SK-N-SH treated with all-trans-retinoic acid at 6 μM for 48 hours (cell line): ENCODE measurements around the gene RAMP1.

Experiments
- ARNTL ChIP-seq: fragments of 450-650 bp; formaldehyde crosslinking; IDR thresholded peaks from 2 replicates; pipeline ENCODE4 v1.5.0; 2020; ENCODE audit warnings: low read depth, mild to moderate bottlenecking, moderate library complexity, borderline replicate concordance
- CSDC2 ChIP-seq: fragments of 250-450 bp; sonication (Bioruptor Pico); IDR thresholded peaks from 2 replicates; pipeline ENCODE4 v1.5.0; 2020; ENCODE audit warnings: mild to moderate bottlenecking, moderate library complexity
- ESRRG ChIP-seq: fragments of 250-450 bp; sonication (Bioruptor Pico); IDR thresholded peaks from 2 replicates; pipeline ENCODE4 v1.6.1; 2021; ENCODE audit warnings: mild to moderate bottlenecking
- GLIS3 ChIP-seq: fragments of 250-450 bp; sonication (Bioruptor Pico); IDR thresholded peaks from 2 replicates; pipeline ENCODE4 v1.5.0; 2020; ENCODE audit warnings: mild to moderate bottlenecking, moderate library complexity
- ISL1 ChIP-seq: fragments of 250-450 bp; sonication (Bioruptor Pico); IDR thresholded peaks from 2 replicates; pipeline ENCODE4 v2.1.2; 2022; ENCODE audit warnings: mild to moderate bottlenecking, moderate library complexity
- RARB ChIP-seq: fragments of 250-450 bp; sonication (Bioruptor Pico); IDR thresholded peaks from 2 replicates; pipeline ENCODE4 v1.8.0; 2021; ENCODE audit warnings: mild to moderate bottlenecking, moderate library complexity
- SNAI2 ChIP-seq: fragments of 250-450 bp; sonication (Bioruptor Pico); IDR thresholded peaks from 2 replicates; pipeline ENCODE4 v1.5.0; 2020; ENCODE audit warnings: mild to moderate bottlenecking, moderate library complexity
- ZNF70 ChIP-seq: fragments of 450-650 bp; formaldehyde crosslinking; IDR thresholded peaks from 2 replicates; pipeline ENCODE4 v1.5.0; 2020; ENCODE audit warnings: mild to moderate bottlenecking, moderate library complexity
- ZNF8 ChIP-seq: fragments of 450-650 bp; formaldehyde crosslinking; IDR thresholded peaks from 2 replicates; pipeline ENCODE4 v1.5.0; 2020; ENCODE audit warnings: mild to moderate bottlenecking, moderate library complexity
- TF ChIP-seq, protein P1 (sequence below): fragments of 250-450 bp; sonication (Bioruptor Pico); IDR thresholded peaks from 2 replicates; pipeline ENCODE4 v1.8.0; 2020; ENCODE audit warnings: mild to moderate bottlenecking, moderate library complexity, borderline replicate concordance
- TF ChIP-seq, protein P2 (sequence below): fragments of 250-450 bp; sonication (Bioruptor Pico); IDR thresholded peaks from 2 replicates; pipeline ENCODE4 v1.5.0; 2020; ENCODE audit warnings: mild to moderate bottlenecking, moderate library complexity
- TF ChIP-seq, protein P3 (sequence below): fragments of 250-450 bp; sonication (Bioruptor Pico); IDR thresholded peaks from 2 replicates; pipeline ENCODE4 v1.5.1; 2021; ENCODE audit warnings: mild to moderate bottlenecking, moderate library complexity

DNA sequence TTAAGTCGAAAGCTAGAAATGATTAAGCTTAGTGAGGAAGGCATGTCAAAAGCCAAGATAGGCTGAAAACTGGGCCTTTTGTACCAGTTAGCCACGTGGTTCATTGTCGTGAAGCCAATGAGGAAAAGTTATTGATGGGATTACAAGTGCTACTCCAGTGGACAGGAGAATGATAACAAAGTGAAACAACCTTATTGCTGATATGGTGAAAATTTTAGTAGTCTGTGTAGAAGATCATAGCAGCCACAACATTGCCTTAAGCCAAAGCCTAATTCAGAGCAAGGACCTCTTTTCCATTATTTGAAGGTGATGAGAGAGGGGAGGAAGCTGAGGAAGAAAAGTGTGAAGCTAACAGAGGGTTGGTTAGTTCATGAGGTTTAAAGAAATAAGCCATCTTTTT is 24.1 kb upstream of the RAMP1 start:
- TF ChIP-seq, protein P1, sequence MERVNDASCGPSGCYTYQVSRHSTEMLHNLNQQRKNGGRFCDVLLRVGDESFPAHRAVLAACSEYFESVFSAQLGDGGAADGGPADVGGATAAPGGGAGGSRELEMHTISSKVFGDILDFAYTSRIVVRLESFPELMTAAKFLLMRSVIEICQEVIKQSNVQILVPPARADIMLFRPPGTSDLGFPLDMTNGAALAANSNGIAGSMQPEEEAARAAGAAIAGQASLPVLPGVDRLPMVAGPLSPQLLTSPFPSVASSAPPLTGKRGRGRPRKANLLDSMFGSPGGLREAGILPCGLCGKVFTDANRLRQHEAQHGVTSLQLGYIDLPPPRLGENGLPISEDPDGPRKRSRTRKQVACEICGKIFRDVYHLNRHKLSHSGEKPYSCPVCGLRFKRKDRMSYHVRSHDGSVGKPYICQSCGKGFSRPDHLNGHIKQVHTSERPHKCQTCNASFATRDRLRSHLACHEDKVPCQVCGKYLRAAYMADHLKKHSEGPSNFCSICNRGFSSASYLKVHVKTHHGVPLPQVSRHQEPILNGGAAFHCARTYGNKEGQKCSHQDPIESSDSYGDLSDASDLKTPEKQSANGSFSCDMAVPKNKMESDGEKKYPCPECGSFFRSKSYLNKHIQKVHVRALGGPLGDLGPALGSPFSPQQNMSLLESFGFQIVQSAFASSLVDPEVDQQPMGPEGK = no peak
- TF ChIP-seq ISL1 (CRISPR knock-in tag) (no peak), ZNF8 (CRISPR knock-in tag) (no peak), ARNTL (CRISPR knock-in tag) (no peak), GLIS3 (no peak), RARB (CRISPR knock-in tag) (no peak), ZNF70 (CRISPR knock-in tag) (no peak), SNAI2 (CRISPR knock-in tag) (no peak), ESRRG (CRISPR knock-in tag) (no peak), CSDC2 (no peak)
- TF ChIP-seq, protein P2, sequence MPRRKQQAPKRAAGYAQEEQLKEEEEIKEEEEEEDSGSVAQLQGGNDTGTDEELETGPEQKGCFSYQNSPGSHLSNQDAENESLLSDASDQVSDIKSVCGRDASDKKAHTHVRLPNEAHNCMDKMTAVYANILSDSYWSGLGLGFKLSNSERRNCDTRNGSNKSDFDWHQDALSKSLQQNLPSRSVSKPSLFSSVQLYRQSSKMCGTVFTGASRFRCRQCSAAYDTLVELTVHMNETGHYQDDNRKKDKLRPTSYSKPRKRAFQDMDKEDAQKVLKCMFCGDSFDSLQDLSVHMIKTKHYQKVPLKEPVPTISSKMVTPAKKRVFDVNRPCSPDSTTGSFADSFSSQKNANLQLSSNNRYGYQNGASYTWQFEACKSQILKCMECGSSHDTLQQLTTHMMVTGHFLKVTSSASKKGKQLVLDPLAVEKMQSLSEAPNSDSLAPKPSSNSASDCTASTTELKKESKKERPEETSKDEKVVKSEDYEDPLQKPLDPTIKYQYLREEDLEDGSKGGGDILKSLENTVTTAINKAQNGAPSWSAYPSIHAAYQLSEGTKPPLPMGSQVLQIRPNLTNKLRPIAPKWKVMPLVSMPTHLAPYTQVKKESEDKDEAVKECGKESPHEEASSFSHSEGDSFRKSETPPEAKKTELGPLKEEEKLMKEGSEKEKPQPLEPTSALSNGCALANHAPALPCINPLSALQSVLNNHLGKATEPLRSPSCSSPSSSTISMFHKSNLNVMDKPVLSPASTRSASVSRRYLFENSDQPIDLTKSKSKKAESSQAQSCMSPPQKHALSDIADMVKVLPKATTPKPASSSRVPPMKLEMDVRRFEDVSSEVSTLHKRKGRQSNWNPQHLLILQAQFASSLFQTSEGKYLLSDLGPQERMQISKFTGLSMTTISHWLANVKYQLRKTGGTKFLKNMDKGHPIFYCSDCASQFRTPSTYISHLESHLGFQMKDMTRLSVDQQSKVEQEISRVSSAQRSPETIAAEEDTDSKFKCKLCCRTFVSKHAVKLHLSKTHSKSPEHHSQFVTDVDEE (CRISPR knock-in tag) = no peak
- TF ChIP-seq, protein P3, sequence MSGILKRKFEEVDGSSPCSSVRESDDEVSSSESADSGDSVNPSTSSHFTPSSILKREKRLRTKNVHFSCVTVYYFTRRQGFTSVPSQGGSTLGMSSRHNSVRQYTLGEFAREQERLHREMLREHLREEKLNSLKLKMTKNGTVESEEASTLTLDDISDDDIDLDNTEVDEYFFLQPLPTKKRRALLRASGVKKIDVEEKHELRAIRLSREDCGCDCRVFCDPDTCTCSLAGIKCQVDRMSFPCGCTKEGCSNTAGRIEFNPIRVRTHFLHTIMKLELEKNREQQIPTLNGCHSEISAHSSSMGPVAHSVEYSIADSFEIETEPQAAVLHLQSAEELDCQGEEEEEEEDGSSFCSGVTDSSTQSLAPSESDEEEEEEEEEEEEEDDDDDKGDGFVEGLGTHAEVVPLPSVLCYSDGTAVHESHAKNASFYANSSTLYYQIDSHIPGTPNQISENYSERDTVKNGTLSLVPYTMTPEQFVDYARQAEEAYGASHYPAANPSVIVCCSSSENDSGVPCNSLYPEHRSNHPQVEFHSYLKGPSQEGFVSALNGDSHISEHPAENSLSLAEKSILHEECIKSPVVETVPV (CRISPR knock-in tag) = no peak
